HepG2 (cell line): ENCODE results near the gene FBLIM1. TPM values are rescaled to one million over a fixed set of nuclear protein-coding genes. Genes with fewer than 3 reads are reported as not detected.

Experiments
- FOXA1 ChIP-seq, 2 experiments: fragments of 450-650 bp in 1 of 2; sonication (generic) in 1 of 2; formaldehyde crosslinking in 1 of 2; IDR thresholded peaks; 2 replicates each; pipeline versions ENCODE4 v1.4.0 to v1.6.1; 2016 to 2020; ENCODE audit warnings: missing genetic modification reagents in 1 of 2
- FOXO1 ChIP-seq: sonication (generic); formaldehyde crosslinking; IDR thresholded peaks from 2 replicates; pipeline ENCODE4 v1.4.0; 2020; ENCODE audit warnings: missing genetic modification reagents
- HES4 ChIP-seq: sonication (generic); formaldehyde crosslinking; IDR thresholded peaks from 2 replicates; pipeline ENCODE4 v1.9.0; 2021; ENCODE audit warnings: mild to moderate bottlenecking, missing genetic modification reagents, borderline replicate concordance
- HOMEZ ChIP-seq: IDR thresholded peaks from 2 replicates; pipeline ENCODE4 v1.6.1; 2016; ENCODE audit warnings: low read depth
- LCORL ChIP-seq, 2 experiments: fragments of 450-650 bp in 1 of 2; sonication (generic) in 1 of 2; formaldehyde crosslinking in 1 of 2; IDR thresholded peaks; 2 replicates each; pipeline versions ENCODE4 v1.5.0 to v1.6.1; 2017 to 2020; ENCODE audit warnings: antibody characterized with exemption in 1 of 2, missing genetic modification reagents in 1 of 2
- NR2C2 ChIP-seq: sonication (generic); formaldehyde crosslinking; IDR thresholded peaks from 2 replicates; pipeline ENCODE4 v1.4.0; 2020; ENCODE audit warnings: missing genetic modification reagents, mild to moderate bottlenecking, moderate library complexity, borderline replicate concordance
- SMYD3 ChIP-seq: sonication (generic); formaldehyde crosslinking; IDR thresholded peaks from 2 replicates; pipeline ENCODE4 v1.8.1; 2023; ENCODE audit warnings: mild to moderate bottlenecking, missing genetic modification reagents
- TCF7 ChIP-seq: sonication (generic); IDR thresholded peaks from 2 replicates; pipeline ENCODE4 v1.6.1; 2016; ENCODE audit warnings: antibody characterized with exemption, low read depth
- TEAD3 ChIP-seq: optimal IDR thresholded peaks from 2 replicates; pipeline ENCODE3; 2016; ENCODE audit warnings: borderline replicate concordance
- THAP11 ChIP-seq: IDR thresholded peaks from 2 replicates; pipeline ENCODE4 v1.6.1; 2016; ENCODE audit warnings: missing biosample characterization, missing genetic modification reagents
- TOE1 ChIP-seq: sonication (generic); formaldehyde crosslinking; IDR thresholded peaks from 2 replicates; pipeline ENCODE4 v1.4.0; 2020; ENCODE audit warnings: mild to moderate bottlenecking, missing genetic modification reagents
- ZFP36L2 ChIP-seq: sonication (generic); formaldehyde crosslinking; IDR thresholded peaks from 2 replicates; pipeline ENCODE4 v1.4.0; 2020; ENCODE audit warnings: missing genetic modification reagents
- ZHX1 ChIP-seq: sonication (generic); formaldehyde crosslinking; IDR thresholded peaks from 2 replicates; pipeline ENCODE4 v1.8.1; 2022; ENCODE audit warnings: low read depth, mild to moderate bottlenecking, missing genetic modification reagents
- ZMAT3 ChIP-seq: sonication (generic); formaldehyde crosslinking; conservative IDR thresholded peaks from 2 replicates; pipeline ENCODE4 v1.7.0; 2021; ENCODE audit warnings: missing genetic modification reagents
- ZNF354B ChIP-seq: sonication (generic); formaldehyde crosslinking; IDR thresholded peaks from 2 replicates; pipeline ENCODE4 v1.8.0; 2022; ENCODE audit warnings: mild to moderate bottlenecking, missing genetic modification reagents
- ZNF691 ChIP-seq: sonication (generic); formaldehyde crosslinking; IDR thresholded peaks from 2 replicates; pipeline ENCODE4 v1.4.0; 2020; ENCODE audit warnings: missing genetic modification reagents, low read depth, mild to moderate bottlenecking, borderline replicate concordance
- ZNF777 ChIP-seq: sonication (generic); formaldehyde crosslinking; IDR thresholded peaks from 2 replicates; pipeline ENCODE4 v1.4.0; 2020; ENCODE audit warnings: missing genetic modification reagents
- ZNF891 ChIP-seq: sonication (generic); formaldehyde crosslinking; IDR thresholded peaks from 2 replicates; pipeline ENCODE4 v1.5.0; 2020; ENCODE audit warnings: mild to moderate bottlenecking, missing genetic modification reagents
- ZSCAN20 ChIP-seq: sonication (generic); formaldehyde crosslinking; IDR thresholded peaks from 2 replicates; pipeline ENCODE4 v1.4.0; 2020; ENCODE audit warnings: missing genetic modification reagents, mild to moderate bottlenecking, borderline replicate concordance
- polyA plus RNA-seq, 8 experiments: library from polyadenylated mRNA; depleted of rRNA in 3 of 8; stranded (reverse) in 7 of 8; unstranded in 1 of 8; fragments of >200 nt; fragmentation: Illumina TruSeq in 4 of 8; extraction: Trizol in 4 of 8; gene quantifications; 2 replicates each; pipeline versions ENCODE4 v1.2.1 to v1.2.3, GENCODE V29; 2011 to 2016; ENCODE audit warnings: low read depth in 4 of 8, missing spikeins in 1 of 8, mixed read lengths in 1 of 8; ENCODE audit not compliant: insufficient read depth in 1 of 8
- total RNA-seq, 5 experiments: library from RNA; depleted of rRNA; stranded (reverse); fragments of >200 nt; fragmentation: Illumina TruSeq; extraction: Trizol; gene quantifications; 2 replicates each; pipeline ENCODE4 v1.2.3, GENCODE V29; 2016; ENCODE audit warnings: low read depth in 1 of 5
- TF ChIP-seq, protein P1 (sequence below): sonication (generic); formaldehyde crosslinking; IDR thresholded peaks from 2 replicates; pipeline ENCODE4 v1.8.0; 2022; ENCODE audit warnings: missing genetic modification reagents, low read depth, mild to moderate bottlenecking, borderline replicate concordance
- TF ChIP-seq, protein P2 (sequence below): sonication (generic); formaldehyde crosslinking; IDR thresholded peaks from 2 replicates; pipeline ENCODE4 v1.4.0; 2020; ENCODE audit warnings: missing genetic modification reagents

Gene FBLIM1
- total and polyA plus RNA-seq, 2 of the 13 experiments (the other 11 are each of a cell fraction or from before 2014, with no cell fraction given) = 10.6 to 23.0 TPM

GRCh38 chr1:15835741-15836510, 77.3 kb downstream of the FBLIM1 start (continued):
- no peak for TF ChIP-seq FOXA1 (IDR thresholded peaks at IDR 0.05)
- 0 out of 2 replicates have a peak, but pooled peaks have one; percentile 8 for TF ChIP-seq FOXA1 (CRISPR knock-in tag; IDR thresholded peaks at IDR 0.05)
- peak; percentile 96 for TF ChIP-seq TEAD3 (CRISPR knock-in tag)
- peak; percentile 56; the same call in 1 of the 2 replicates for TF ChIP-seq SMYD3 (CRISPR knock-in tag)
- TF ChIP-seq TOE1 (CRISPR knock-in tag) = peak; percentile 23; the same call in 1 of the 2 replicates
- peak; percentile 53 for TF ChIP-seq ZMAT3
- TF ChIP-seq, protein P1, sequence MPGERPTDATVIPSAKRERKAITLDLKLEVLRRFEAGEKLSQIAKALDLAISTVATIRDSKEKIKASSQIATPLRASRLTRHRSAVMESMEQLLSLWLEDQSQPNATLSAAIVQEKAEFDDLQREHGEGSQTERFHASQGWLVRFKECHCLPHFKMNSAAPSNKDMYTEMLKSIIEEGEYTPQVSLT (CRISPR knock-in tag) = no peak
- TF ChIP-seq HES4 (CRISPR knock-in tag) = peak; percentile 80; the same call in 1 of the 2 replicates
- TF ChIP-seq NR2C2 (CRISPR knock-in tag) = no peak
- no peak for TF ChIP-seq ZFP36L2 (CRISPR knock-in tag)
- 0 out of 2 replicates have a peak, but pooled peaks have one; percentile 39 for TF ChIP-seq ZNF891
- TF ChIP-seq THAP11 (CRISPR knock-in tag) = peak; percentile 66; the same call in 1 of the 2 replicates
- TF ChIP-seq ZSCAN20 (CRISPR knock-in tag) = 0 out of 2 replicates have a peak, but pooled peaks have one; percentile 48
- TF ChIP-seq LCORL (IDR thresholded peaks at IDR 0.05) = no peak
- peak; percentile 72; the same call in 1 of the 2 replicates for TF ChIP-seq LCORL (CRISPR knock-in tag; IDR thresholded peaks at IDR 0.05)
- TF ChIP-seq, protein P2, sequence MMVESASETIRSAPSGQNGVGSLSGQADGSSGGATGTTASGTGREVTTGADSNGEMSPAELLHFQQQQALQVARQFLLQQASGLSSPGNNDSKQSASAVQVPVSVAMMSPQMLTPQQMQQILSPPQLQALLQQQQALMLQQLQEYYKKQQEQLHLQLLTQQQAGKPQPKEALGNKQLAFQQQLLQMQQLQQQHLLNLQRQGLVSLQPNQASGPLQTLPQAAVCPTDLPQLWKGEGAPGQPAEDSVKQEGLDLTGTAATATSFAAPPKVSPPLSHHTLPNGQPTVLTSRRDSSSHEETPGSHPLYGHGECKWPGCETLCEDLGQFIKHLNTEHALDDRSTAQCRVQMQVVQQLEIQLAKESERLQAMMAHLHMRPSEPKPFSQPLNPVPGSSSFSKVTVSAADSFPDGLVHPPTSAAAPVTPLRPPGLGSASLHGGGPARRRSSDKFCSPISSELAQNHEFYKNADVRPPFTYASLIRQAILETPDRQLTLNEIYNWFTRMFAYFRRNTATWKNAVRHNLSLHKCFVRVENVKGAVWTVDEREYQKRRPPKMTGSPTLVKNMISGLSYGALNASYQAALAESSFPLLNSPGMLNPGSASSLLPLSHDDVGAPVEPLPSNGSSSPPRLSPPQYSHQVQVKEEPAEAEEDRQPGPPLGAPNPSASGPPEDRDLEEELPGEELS (CRISPR knock-in tag) = peak; percentile 63
- no peak for TF ChIP-seq TCF7
- peak; percentile 47; the same call in 1 of the 2 replicates for TF ChIP-seq HOMEZ
- peak; percentile 63 for TF ChIP-seq ZHX1 (CRISPR knock-in tag)
- no peak for TF ChIP-seq ZNF691 (CRISPR knock-in tag)
- TF ChIP-seq FOXO1 (CRISPR knock-in tag) = peak; percentile 78
- peak; percentile 58; the same call in 1 of the 2 replicates for TF ChIP-seq ZNF354B (CRISPR knock-in tag)
- no peak for TF ChIP-seq ZNF777 (CRISPR knock-in tag)
